A549 (cell line): ENCODE data around the gene COQ8B. TPM values are rescaled to one million over a fixed set of nuclear protein-coding genes. Genes with fewer than 3 reads are reported as not detected.

ENCODE experiments used
- ATAC-seq, 2 experiments: fragments of 200-7000 bp in 1 of 2; fragments of >200 bp in 1 of 2; cut with Nextera tagmentation in 1 of 2; cut with Tn5 transposase in 1 of 2; 3 replicates each; pipeline versions ENCODE4 v1.8.0 to v1.9.1; 2018 to 2020; ENCODE audit warnings: mild to moderate bottlenecking in 1 of 2, moderate library complexity in 1 of 2
- CTCF ChIA-PET: fragments of 300-600 bp; sonication (Branson Sonifier 250); formaldehyde crosslinking; extraction: SDS; loops from one replicate; lab custom pipeline; 2021; ENCODE audit warnings: antibody characterized with exemption, inconsistent platforms; lab: Yijun Ruan, JAX
- POLR2A ChIA-PET: fragments of 350-600 bp; formaldehyde crosslinking; extraction: SDS; loops from one replicate; lab custom pipeline; 2021; ENCODE audit warnings: antibody characterized with exemption, inconsistent platforms; lab: Yijun Ruan, JAX
- DNase-seq, 2 experiments: peaks; one replicate each; pipeline versions ENCODE4 v3.0.0 to v3.0.0-alpha.2; 2011 to 2016; ENCODE audit warnings: low read depth in 1 of 2, low spot score in 1 of 2
- FAIRE-seq: peaks from 2 replicates; lab custom pipeline; 2011; peaks lifted over from hg19 to GRCh38; lab: Jason Lieb, UNC
- H3K27ac ChIP-seq, 2 experiments: fragments of >200 bp; sonication (Bioruptor Twin); formaldehyde crosslinking; 3 replicates each; pipeline ENCODE4 v1.5.1; 2016 to 2017
- H3K4me1 ChIP-seq: fragments of >200 bp; sonication (Bioruptor Twin); formaldehyde crosslinking; 3 replicates; pipeline ENCODE4 v1.6.1; 2016
- H3K4me2 ChIP-seq: fragments of >200 bp; sonication (Bioruptor Twin); formaldehyde crosslinking; 3 replicates; pipeline ENCODE4 v1.6.1; 2016
- H3K4me3 ChIP-seq: fragments of >200 bp; sonication (Bioruptor Twin); formaldehyde crosslinking; 3 replicates; pipeline ENCODE4 v1.5.1; 2016
- H3K9me3 ChIP-seq: fragments of >200 bp; sonication (Bioruptor Twin); formaldehyde crosslinking; 3 replicates; pipeline ENCODE4 v1.6.1; 2016
- BHLHE40 ChIP-seq: IDR thresholded peaks from 2 replicates; pipeline ENCODE4 v1.6.1; 2012; ENCODE audit warnings: low read depth, low read length, inconsistent platforms
- EP300 ChIP-seq, 2 experiments: fragments of >200 bp; sonication (Bioruptor Twin); formaldehyde crosslinking; IDR thresholded peaks; 2 replicates in 1 of 2; 3 replicates in 1 of 2; pipeline ENCODE4 v1.6.1; 2016 to 2017
- HOXA7 ChIP-seq: fragments of 250-450 bp; sonication (Bioruptor Pico); IDR thresholded peaks from 2 replicates; pipeline ENCODE4 v1.5.0; 2020; ENCODE audit warnings: mild to moderate bottlenecking, moderate library complexity
- HOXB13 ChIP-seq: fragments of 250-450 bp; sonication (Bioruptor Pico); IDR thresholded peaks from 2 replicates; pipeline ENCODE4 v1.5.0; 2020; ENCODE audit warnings: low read depth, mild to moderate bottlenecking, moderate library complexity
- HOXB5 ChIP-seq: fragments of 250-450 bp; sonication (Bioruptor Pico); IDR thresholded peaks from 2 replicates; pipeline ENCODE4 v1.5.0; 2020; ENCODE audit warnings: mild to moderate bottlenecking, moderate library complexity
- JUN ChIP-seq, 2 experiments: fragments of >200 bp; sonication (Bioruptor Twin); formaldehyde crosslinking; IDR thresholded peaks; 2 replicates in 1 of 2; 3 replicates in 1 of 2; pipeline ENCODE4 v1.6.1; 2016 to 2017
- NR3C1 ChIP-seq: fragments of >200 bp; sonication (Bioruptor Twin); formaldehyde crosslinking; IDR thresholded peaks from 3 replicates; pipeline ENCODE4 v1.6.1; 2017
- POLR2AphosphoS2 ChIP-seq: conservative IDR thresholded peaks from 2 replicates; pipeline ENCODE4 v1.6.1; 2012; ENCODE audit warnings: low read length, improper control_type of control experiment, inconsistent platforms
- RAD21 ChIP-seq, 2 experiments: fragments of >200 bp in 1 of 2; sonication (Bioruptor Twin) in 1 of 2; formaldehyde crosslinking in 1 of 2; IDR thresholded peaks in 1 of 2; conservative IDR thresholded peaks in 1 of 2; 2 replicates in 1 of 2; 3 replicates in 1 of 2; pipeline ENCODE4 v1.6.1; 2012 to 2018; ENCODE audit warnings: inconsistent platforms in 1 of 2
- RCOR1 ChIP-seq: fragments of 150-350 bp; IDR thresholded peaks from 2 replicates; pipeline ENCODE4 v1.6.1; 2014; ENCODE audit warnings: antibody characterized with exemption, low read length, low read depth
- RFX5 ChIP-seq: fragments of 450-650 bp; IDR thresholded peaks from 2 replicates; pipeline ENCODE4 v1.7.1; 2014; ENCODE audit warnings: antibody characterized with exemption, mild to moderate bottlenecking, moderate library complexity
- RNF2 ChIP-seq: fragments of 200-600 bp; sonication (generic); IDR thresholded peaks from 2 replicates; pipeline ENCODE4 v1.6.1; 2016; ENCODE audit warnings: low read depth, mild to moderate bottlenecking, antibody characterized with exemption, moderate library complexity, borderline replicate concordance
- TFCP2L1 ChIP-seq: fragments of 250-450 bp; sonication (Bioruptor Pico); IDR thresholded peaks from 2 replicates; pipeline ENCODE4 v1.5.0; 2021; ENCODE audit warnings: mild to moderate bottlenecking
- TP53 ChIP-seq: fragments of 250-450 bp; sonication (Bioruptor Pico); IDR thresholded peaks from 2 replicates; pipeline ENCODE4 v1.5.0; 2021; ENCODE audit warnings: mild to moderate bottlenecking, moderate library complexity
- ZSCAN20 ChIP-seq: fragments of 250-450 bp; sonication (Bioruptor Pico); IDR thresholded peaks from 2 replicates; pipeline ENCODE4 v1.8.0; 2022; ENCODE audit warnings: mild to moderate bottlenecking, moderate library complexity
- WGBS: methylation state at CpG from one replicate; pipeline ENCODE4 v1.1.6; 2017; ENCODE audit errors: missing lambda C conversion rate; 5-methylcytosine and 5-hydroxymethylcytosine counted together
- polyA plus RNA-seq, 4 experiments: library from polyadenylated mRNA; depleted of rRNA in 3 of 4; stranded (reverse); fragments of >200 nt; fragmentation: RNase III in 1 of 4; extraction: RNeasy Plus Mini Kit Qiagen cat#74134 plus additional on column Dnase treatment in 1 of 4; gene quantifications; 2 replicates in 3 of 4; 3 replicates in 1 of 4; pipeline ENCODE4 v1.2.3, GENCODE V29; 2011 to 2017
- TF ChIP-seq, protein P1 (sequence below): fragments of 250-450 bp; sonication (Bioruptor Pico); IDR thresholded peaks from 2 replicates; pipeline ENCODE4 v1.5.0; 2021; ENCODE audit warnings: mild to moderate bottlenecking, moderate library complexity, borderline replicate concordance
- TF ChIP-seq, protein P2 (sequence below): fragments of 450-650 bp; IDR thresholded peaks from 2 replicates; pipeline ENCODE4 v1.6.1; 2014; ENCODE audit warnings: antibody characterized with exemption
- TF ChIP-seq, protein P3 (sequence below): fragments of >200 bp; sonication (Bioruptor Twin); formaldehyde crosslinking; IDR thresholded peaks from 3 replicates; pipeline ENCODE4 v1.6.1; 2016
- TF ChIP-seq, protein P4 (sequence below): IDR thresholded peaks from 2 replicates; pipeline ENCODE4 v1.6.1; 2012

Gene COQ8B
- polyA plus RNA-seq, 2 of the 4 experiments (the other 2 are of a cell fraction): 47.2 to 63.6 TPM

DNA sequence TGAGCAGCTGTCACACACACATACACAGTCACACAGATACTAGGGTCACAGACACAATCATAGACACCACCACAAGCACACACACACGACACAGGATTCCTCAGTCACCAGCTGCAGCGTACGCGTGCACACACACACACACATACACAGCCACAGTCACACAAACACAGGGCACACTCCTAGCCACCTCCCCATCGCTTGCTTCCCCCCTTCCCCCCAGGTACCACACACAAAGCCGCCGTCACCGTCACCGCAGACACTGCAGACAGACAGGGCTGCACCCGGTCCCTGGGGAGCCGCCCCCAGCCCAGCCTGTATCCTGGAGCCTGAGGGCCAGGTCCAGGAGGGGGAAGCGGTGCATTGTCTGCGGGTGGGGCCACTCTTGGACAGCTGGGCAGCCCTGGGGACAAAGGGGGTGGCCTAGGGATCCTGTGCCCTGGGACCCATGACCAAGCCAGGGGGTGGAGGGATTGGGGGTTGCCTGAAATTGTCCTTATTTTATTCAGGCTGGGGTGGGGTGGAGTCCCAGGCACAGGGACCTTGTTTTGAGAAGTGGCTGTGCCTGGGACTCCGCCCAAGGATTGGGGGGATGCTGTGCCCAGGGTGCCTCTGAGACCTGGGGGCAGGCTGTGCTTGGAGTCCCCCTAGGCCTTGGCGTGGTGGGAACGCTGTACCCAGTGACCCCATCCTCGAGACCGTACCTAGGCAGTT lies 27.2 kb downstream of the COQ8B start:
- peak overlapping the region; percentile 93 to 99 for H3K27ac ChIP-seq

DNA sequence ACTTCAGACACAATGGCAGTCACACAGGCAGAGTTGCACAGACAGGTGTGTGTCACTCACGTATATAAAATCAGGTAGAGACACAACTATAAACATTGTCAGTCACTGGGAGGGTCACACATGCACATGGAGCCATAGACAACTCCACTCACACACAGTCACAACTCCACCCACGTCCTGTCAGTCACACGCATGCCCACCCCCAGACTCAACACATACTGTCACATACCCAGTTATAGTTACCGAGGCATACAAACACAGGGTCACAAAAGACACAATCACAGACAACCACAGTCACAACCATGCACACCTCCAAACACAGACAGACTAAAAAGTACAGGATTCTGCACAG lies 27.7 kb downstream of the COQ8B start:
- Histone ChIP-seq H3K27ac (peak overlapping the region in 1 of 2 experiments; percentile 93; a peak in 3 of 6 replicates), H3K9me3 (no peaks in the 10 kb centered on the region), H3K4me1 (peaks cover 42% of the 10 kb centered on the region), H3K4me3 (peak overlapping the region; percentile 73; the same call in 2 of the 3 replicates), H3K4me2 (peak overlapping the region; percentile 99)
- 0 out of 2 replicates have a peak, but pooled peaks have one; percentile 40 for TF ChIP-seq TP53 (CRISPR knock-in tag)
- no peak for TF ChIP-seq JUN (IDR thresholded peaks at IDR 0.05)
- POLR2A ChIA-PET: no interaction called here
- CTCF ChIA-PET: interaction anchor here (0.6 to 1.9 kb wide), 3 partner anchors 11 to 64 kb away, joined by 3 to 6 read pairs (median 5); no protein-coding TSS in a partner anchor
- ATAC-seq: no peak
- no peak for DNase-seq
- FAIRE-seq: no peak
- 91% methylated on average over 4 of the region's 4 CpGs for WGBS

More for the DNA sequence above, 27.2 kb downstream of the COQ8B start:
- no peak for FAIRE-seq
- Histone ChIP-seq H3K4me3 (peak overlapping the region; percentile 73), H3K4me2 (peak overlapping the region; percentile 99), H3K4me1 (peaks cover 42% of the 10 kb centered on the region), H3K9me3 (no peaks in the 10 kb centered on the region)
- POLR2A ChIA-PET: no interaction called here
- ATAC-seq: peak in 1 of 2 experiments; percentile 5; a peak in 3 of 6 replicates
- TF ChIP-seq POLR2AphosphoS2 (no peak; the same call in 1 of the 2 replicates), TFCP2L1 (CRISPR knock-in tag) (no peak), HOXB5 (CRISPR knock-in tag) (no peak), ZSCAN20 (CRISPR knock-in tag) (no peak)
- TF ChIP-seq, protein P1, sequence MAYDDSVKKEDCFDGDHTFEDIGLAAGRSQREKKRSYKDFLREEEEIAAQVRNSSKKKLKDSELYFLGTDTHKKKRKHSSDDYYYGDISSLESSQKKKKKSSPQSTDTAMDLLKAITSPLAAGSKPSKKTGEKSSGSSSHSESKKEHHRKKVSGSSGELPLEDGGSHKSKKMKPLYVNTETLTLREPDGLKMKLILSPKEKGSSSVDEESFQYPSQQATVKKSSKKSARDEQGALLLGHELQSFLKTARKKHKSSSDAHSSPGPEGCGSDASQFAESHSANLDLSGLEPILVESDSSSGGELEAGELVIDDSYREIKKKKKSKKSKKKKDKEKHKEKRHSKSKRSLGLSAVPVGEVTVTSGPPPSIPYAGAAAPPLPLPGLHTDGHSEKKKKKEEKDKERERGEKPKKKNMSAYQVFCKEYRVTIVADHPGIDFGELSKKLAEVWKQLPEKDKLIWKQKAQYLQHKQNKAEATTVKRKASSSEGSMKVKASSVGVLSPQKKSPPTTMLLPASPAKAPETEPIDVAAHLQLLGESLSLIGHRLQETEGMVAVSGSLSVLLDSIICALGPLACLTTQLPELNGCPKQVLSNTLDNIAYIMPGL (CRISPR knock-in tag): no peak
- no peak for DNase-seq
- CTCF ChIA-PET: interaction anchor here (0.6 to 1.9 kb wide), 2 partner anchors 13 to 63 kb away, joined by 3 to 6 read pairs; no protein-coding TSS in a partner anchor
- WGBS: 60% methylated on average over 18 of the region's 18 CpGs

DNA sequence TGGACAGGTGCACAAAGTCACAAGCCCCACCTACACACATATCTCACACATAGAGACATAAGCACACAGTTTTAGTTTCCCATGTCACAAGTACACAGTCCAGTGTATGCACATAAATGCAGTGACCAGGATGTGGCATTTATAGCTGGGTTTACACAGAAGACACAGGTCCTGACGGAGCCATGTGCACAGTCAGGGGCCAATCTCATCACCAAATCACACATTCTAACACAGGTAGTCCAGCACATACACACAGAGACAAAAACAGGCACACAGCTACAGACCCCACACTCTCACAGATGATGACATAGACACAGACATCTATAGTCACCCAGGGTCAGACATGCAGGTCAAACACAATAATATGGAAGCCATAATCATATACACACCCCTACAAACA lies 28.4 kb downstream of the COQ8B start:
- DNase-seq (no peak), FAIRE-seq (no peak), ATAC-seq (no peak)
- TF ChIP-seq RCOR1: no peak
- TF ChIP-seq ZSCAN20 (CRISPR knock-in tag): no peak
- TF ChIP-seq, protein P2, sequence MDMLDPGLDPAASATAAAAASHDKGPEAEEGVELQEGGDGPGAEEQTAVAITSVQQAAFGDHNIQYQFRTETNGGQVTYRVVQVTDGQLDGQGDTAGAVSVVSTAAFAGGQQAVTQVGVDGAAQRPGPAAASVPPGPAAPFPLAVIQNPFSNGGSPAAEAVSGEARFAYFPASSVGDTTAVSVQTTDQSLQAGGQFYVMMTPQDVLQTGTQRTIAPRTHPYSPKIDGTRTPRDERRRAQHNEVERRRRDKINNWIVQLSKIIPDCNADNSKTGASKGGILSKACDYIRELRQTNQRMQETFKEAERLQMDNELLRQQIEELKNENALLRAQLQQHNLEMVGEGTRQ: no peak
- TF ChIP-seq BHLHE40: no peak
- TF ChIP-seq, protein P3, sequence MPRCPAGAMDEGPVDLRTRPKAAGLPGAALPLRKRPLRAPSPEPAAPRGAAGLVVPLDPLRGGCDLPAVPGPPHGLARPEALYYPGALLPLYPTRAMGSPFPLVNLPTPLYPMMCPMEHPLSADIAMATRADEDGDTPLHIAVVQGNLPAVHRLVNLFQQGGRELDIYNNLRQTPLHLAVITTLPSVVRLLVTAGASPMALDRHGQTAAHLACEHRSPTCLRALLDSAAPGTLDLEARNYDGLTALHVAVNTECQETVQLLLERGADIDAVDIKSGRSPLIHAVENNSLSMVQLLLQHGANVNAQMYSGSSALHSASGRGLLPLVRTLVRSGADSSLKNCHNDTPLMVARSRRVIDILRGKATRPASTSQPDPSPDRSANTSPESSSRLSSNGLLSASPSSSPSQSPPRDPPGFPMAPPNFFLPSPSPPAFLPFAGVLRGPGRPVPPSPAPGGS: no peak
- no peak for TF ChIP-seq NR3C1
- no peak for TF ChIP-seq RFX5
- no peak for TF ChIP-seq JUN (IDR thresholded peaks at IDR 0.05)
- TF ChIP-seq, protein P4, sequence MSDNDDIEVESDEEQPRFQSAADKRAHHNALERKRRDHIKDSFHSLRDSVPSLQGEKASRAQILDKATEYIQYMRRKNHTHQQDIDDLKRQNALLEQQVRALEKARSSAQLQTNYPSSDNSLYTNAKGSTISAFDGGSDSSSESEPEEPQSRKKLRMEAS: no peak
- TF ChIP-seq HOXB5 (CRISPR knock-in tag): no peak
- no peak for TF ChIP-seq RNF2
- TF ChIP-seq HOXB13 (CRISPR knock-in tag): no peak
- no peak for TF ChIP-seq HOXA7 (CRISPR knock-in tag)
- TF ChIP-seq RAD21 (conservative IDR thresholded peaks at IDR 0.05 in 1 of 2, IDR thresholded peaks at IDR 0.05 in 1 of 2): no peak
- no peak for TF ChIP-seq EP300 (IDR thresholded peaks at IDR 0.05)
- no peak overlapping the region for H3K27ac ChIP-seq
- H3K4me3 ChIP-seq: no peak overlapping the region
- 84% methylated on average over 1 of the region's 1 CpG for WGBS
- H3K4me1 ChIP-seq: peaks cover 42% of the 10 kb centered on the region
- peak overlapping the region; percentile 99; the same call in 2 of the 3 replicates for H3K4me2 ChIP-seq
- CTCF ChIA-PET: interaction anchor here (1.6 to 3.4 kb wide), 3 partner anchors 11 to 15 kb away, joined by 5 to 11 read pairs (median 6); no protein-coding TSS in a partner anchor
- POLR2A ChIA-PET: no interaction called here
- H3K9me3 ChIP-seq: no peaks in the 10 kb centered on the region
